ENCODE results near the gene MOB1A.
A peak's percentile ranks its signal among the peaks of the same experiment; 100 is the strongest.

Gene MOB1A

GRCh38 chr2:74197049-74197448 lies 18.4 kb upstream of the MOB1A start:
- Histone ChIP-seq H3K9me3 (ENCODE audit: insufficient read depth, low read length, severe bottlenecking) (no peaks in the 10 kb centered on the region), H3K27me3 (ENCODE audit: insufficient read depth, low read length, poor library complexity) (no peaks in the 10 kb centered on the region), H3K79me2 (ENCODE audit: insufficient read depth, low read length) (peaks cover 36% of the 10 kb centered on the region), H2AFZ (ENCODE audit: low read depth, low read length) (peak overlapping the region; percentile 81; the same call in 1 of the 2 replicates), H3K9ac (ENCODE audit: low read depth, low read length) (no peak overlapping the region), H3K4me3 (ENCODE audit: low read depth in 1 of 2, low read length in 2 of 2) (no peak overlapping the region), H3K36me3 (ENCODE audit: insufficient read depth, low read length) (peaks cover 12% of the 10 kb centered on the region), H4K20me1 (ENCODE audit: insufficient read depth, low read length) (peaks cover 29% of the 10 kb centered on the region), H3K27ac (ENCODE audit: low read length) (no peak overlapping the region), H3K4me2 (ENCODE audit: insufficient read depth, low read length) (no peak overlapping the region), H3K4me1 (ENCODE audit: insufficient read depth, low read length) (peaks cover 37% of the 10 kb centered on the region)
- TF ChIP-seq EZH2 (IDR thresholded peaks at IDR 0.05; ENCODE audit: borderline replicate concordance, low read depth, low read length, severe bottlenecking) (no peak), CTCF (IDR thresholded peaks at IDR 0.05; ENCODE audit: borderline replicate concordance, extremely low read depth, low read length, poor library complexity, severe bottlenecking) (no peak)
- ATAC-seq (ENCODE audit: insufficient read depth, low read depth) (no peak), DNase-seq (no peak)

- no peak overlapping the region for H3K4me2 ChIP-seq (ENCODE audit: insufficient read depth, low read length)
- peaks cover 14% of the 10 kb centered on the region for H3K79me2 ChIP-seq (ENCODE audit: insufficient read depth, low read length)
- H3K36me3 ChIP-seq (ENCODE audit: insufficient read depth, low read length): no peaks in the 10 kb centered on the region; the same call in 1 of the 2 replicates
- H3K27me3 ChIP-seq (ENCODE audit: insufficient read depth, low read length, poor library complexity): no peaks in the 10 kb centered on the region
- no peak for TF ChIP-seq CTCF (IDR thresholded peaks at IDR 0.05; ENCODE audit: borderline replicate concordance, extremely low read depth, low read length, poor library complexity, severe bottlenecking)
- no peak for TF ChIP-seq EZH2 (IDR thresholded peaks at IDR 0.05; ENCODE audit: borderline replicate concordance, low read depth, low read length, severe bottlenecking)
- H3K9me3 ChIP-seq (ENCODE audit: insufficient read depth, low read length, severe bottlenecking): no peaks in the 10 kb centered on the region
- DNase-seq (no peak), ATAC-seq (ENCODE audit: insufficient read depth, low read depth) (no peak)
- H3K4me1 ChIP-seq (ENCODE audit: insufficient read depth, low read length): peaks cover 16% of the 10 kb centered on the region
- H3K9ac ChIP-seq (ENCODE audit: low read depth, low read length): no peak overlapping the region
- no peak overlapping the region for H3K27ac ChIP-seq (ENCODE audit: low read length)
- peaks cover 7% of the 10 kb centered on the region for H4K20me1 ChIP-seq (ENCODE audit: insufficient read depth, low read length)
- no peak overlapping the region for H2AFZ ChIP-seq (ENCODE audit: low read depth, low read length)
- no peak overlapping the region for H3K4me3 ChIP-seq (ENCODE audit: low read depth in 1 of 2, low read length in 2 of 2)
Measured at GRCh38 chr2:74194799-74195198, 16.1 kb upstream of the MOB1A start.

GRCh38 chr2:74191596-74192380 lies 13.1 kb upstream of the MOB1A start:
- DNase-seq (no peak), ATAC-seq (ENCODE audit: insufficient read depth, low read depth) (no peak)
- Histone ChIP-seq H3K36me3 (ENCODE audit: insufficient read depth, low read length) (no peaks in the 10 kb centered on the region), H4K20me1 (ENCODE audit: insufficient read depth, low read length) (no peaks in the 10 kb centered on the region), H3K9ac (ENCODE audit: low read depth, low read length) (no peak overlapping the region), H3K27ac (ENCODE audit: low read length) (no peak overlapping the region), H3K79me2 (ENCODE audit: insufficient read depth, low read length) (no peaks in the 10 kb centered on the region), H3K4me3 (ENCODE audit: low read depth in 1 of 2, low read length in 2 of 2) (no peak overlapping the region), H3K9me3 (ENCODE audit: insufficient read depth, low read length, severe bottlenecking) (no peaks in the 10 kb centered on the region), H2AFZ (ENCODE audit: low read depth, low read length) (no peak overlapping the region), H3K4me1 (ENCODE audit: insufficient read depth, low read length) (no peaks in the 10 kb centered on the region), H3K4me2 (ENCODE audit: insufficient read depth, low read length) (no peak overlapping the region), H3K27me3 (ENCODE audit: insufficient read depth, low read length, poor library complexity) (no peaks in the 10 kb centered on the region)
- TF ChIP-seq EZH2 (IDR thresholded peaks at IDR 0.05; ENCODE audit: borderline replicate concordance, low read depth, low read length, severe bottlenecking) (no peak), CTCF (IDR thresholded peaks at IDR 0.05; ENCODE audit: borderline replicate concordance, extremely low read depth, low read length, poor library complexity, severe bottlenecking) (no peak)

Measured in DND-41 (cell line).